Thyroid gland (tissue), 4 donors: ENCODE results near the gene EXD3. TPM values are rescaled to one million over a fixed set of nuclear protein-coding genes. Genes with fewer than 3 reads are reported as not detected.

ENCODE experiments used
- DNase-seq, 2 donors: peaks; one replicate each; pipeline ENCODE4 v3.0.0-alpha.2; 2019
- H3K27ac ChIP-seq, 3 donors: fragments of 200-600 bp; sonication (generic); 1 replicate in 2 of 3; 2 replicates in 1 of 3; pipeline ENCODE4 v1.5.1; 2016 to 2019; ENCODE audit warnings: mild to moderate bottlenecking in 1 of 3, moderate library complexity in 1 of 3
- H3K27me3 ChIP-seq: fragments of 200-600 bp; sonication (generic); one replicate; pipeline ENCODE4 v1.5.1; 2019
- H3K36me3 ChIP-seq, 2 donors: fragments of 200-600 bp; sonication (generic); one replicate each; pipeline ENCODE4 v1.5.1; 2016 to 2019
- H3K4me1 ChIP-seq, 2 donors: fragments of 200-600 bp; sonication (generic); one replicate each; pipeline ENCODE4 v1.5.1; 2017 to 2019
- H3K4me3 ChIP-seq, 3 donors: fragments of 200-600 bp; sonication (generic); replicated peaks in 1 of 3; 1 replicate in 2 of 3; 2 replicates in 1 of 3; pipeline ENCODE4 v1.5.1; 2016; ENCODE audit warnings: mild to moderate bottlenecking in 1 of 3
- H3K9me3 ChIP-seq: fragments of 200-600 bp; sonication (generic); one replicate; pipeline ENCODE4 v1.5.1; 2017
- CTCF ChIP-seq, 6 experiments: fragments of 200-600 bp in 3 of 6; fragments of 450-650 bp in 3 of 6; sonication (generic) in 3 of 6; IDR thresholded peaks; one replicate each; pipeline ENCODE4 v1.5.1; 2016 to 2019; ENCODE audit warnings: antibody characterized with exemption in 6 of 6, mild to moderate bottlenecking in 2 of 6, inconsistent platforms in 1 of 6, moderate library complexity in 1 of 6
- POLR2A ChIP-seq, 2 donors: fragments of 450-650 bp; IDR thresholded peaks; one replicate each; pipeline ENCODE4 v1.6.1; 2017; ENCODE audit warnings: antibody characterized with exemption in 2 of 2, mild to moderate bottlenecking in 2 of 2, moderate library complexity in 1 of 2
- WGBS, 2 donors: methylation state at CpG; one replicate each; pipeline ENCODE4 v1.1.5; 2017; 5-methylcytosine and 5-hydroxymethylcytosine counted together
- intact Hi-C: fragments of 100-400 bp; cut with DNase I; formaldehyde crosslinking; loops from one replicate; pipeline ENCODE4 v1.15.1; 2023
- total RNA-seq, 4 donors: library from RNA; depleted of rRNA; stranded (reverse); fragments of >200 nt; gene quantifications; one replicate each; pipeline ENCODE4 v1.2.3, GENCODE V29; 2016

EXD3 gene
- total RNA-seq, 4 donors from 2014 or later = 13.0 to 32.0 (median 26.6) TPM

- H3K36me3 ChIP-seq = no peaks in the 10 kb centered on the region
- no peaks in the 10 kb centered on the region for H3K27me3 ChIP-seq
- intact Hi-C loops = no loop called here
- 88 to 98% methylated on average over 10 to 13 of the region's 16 CpGs for WGBS, 2 donors
- no peaks in the 10 kb centered on the region for H3K9me3 ChIP-seq
- peaks cover 0 to 12% of the 10 kb centered on the region in 2 donors for H3K4me1 ChIP-seq
- H3K4me3 ChIP-seq = no peak overlapping the region
- TF ChIP-seq POLR2A (IDR thresholded peaks at IDR 0.05) (no peak), CTCF (IDR thresholded peaks at IDR 0.05) (no peak)
- DNase-seq = no peak
- no peak overlapping the region for H3K27ac ChIP-seq
Observed at GRCh38 chr9:137448602-137448962, 25.6 kb upstream of the EXD3 start.

GRCh38 chr9:137447722-137448601, 25.0 kb upstream of the EXD3 start:
- Histone ChIP-seq H3K9me3 (no peaks in the 10 kb centered on the region), H3K27me3 (no peaks in the 10 kb centered on the region), H3K36me3 (no peaks in the 10 kb centered on the region), H3K4me1 (peaks cover 0 to 9% of the 10 kb centered on the region in 2 donors), H3K4me3 (no peak overlapping the region), H3K27ac (no peak overlapping the region)
- peak in 1 of 2 donors; percentile 1 for DNase-seq
- 89 to 94% methylated on average over 8 to 17 of the region's 27 CpGs for WGBS, 2 donors
- TF ChIP-seq POLR2A (IDR thresholded peaks at IDR 0.05) (no peak), CTCF (IDR thresholded peaks at IDR 0.05) (no peak)
- intact Hi-C loops = no loop called here

GRCh38 chr9:137446851-137447471, 24.0 kb upstream of the EXD3 start:
- WGBS, 2 donors = 80 to 83% methylated on average over 15 to 18 of the region's 21 CpGs
- Histone ChIP-seq H3K4me1 (peaks cover 0 to 10% of the 10 kb centered on the region in 2 donors), H3K4me3 (no peak overlapping the region), H3K27ac (no peak overlapping the region), H3K36me3 (no peaks in the 10 kb centered on the region), H3K9me3 (no peaks in the 10 kb centered on the region), H3K27me3 (no peaks in the 10 kb centered on the region)
- TF ChIP-seq POLR2A (IDR thresholded peaks at IDR 0.05) (no peak), CTCF (IDR thresholded peaks at IDR 0.05) (no peak)
- DNase-seq = peak in 1 of 2 donors; percentile 1
- intact Hi-C loops = no loop called here

GRCh38 chr9:137445930-137446431, 23.0 kb upstream of the EXD3 start:
- H3K27ac ChIP-seq = no peak overlapping the region
- intact Hi-C loops = no loop called here
- 35 to 36% methylated on average over 14 to 15 of the region's 19 CpGs for WGBS, 2 donors
- H3K9me3 ChIP-seq = no peaks in the 10 kb centered on the region
- no peaks in the 10 kb centered on the region for H3K27me3 ChIP-seq
- peak in 1 of 2 donors; percentile 18 for DNase-seq
- TF ChIP-seq POLR2A (IDR thresholded peaks at IDR 0.05) (no peak), CTCF (IDR thresholded peaks at IDR 0.05) (no peak)
- no peak overlapping the region for H3K4me3 ChIP-seq
- H3K36me3 ChIP-seq = no peaks in the 10 kb centered on the region
- H3K4me1 ChIP-seq = peaks cover 5 to 17% of the 10 kb centered on the region in 2 donors
